Measurements from ENCODE around the gene FAM13A.
"Not testable (repeated sequence)": the region's sequence is repeated elsewhere in the genome, so short reads cannot be mapped to it uniquely, and the experiment has no call there.

FAM13A gene

GRCh38 chr4:88955580-88956380 is 101.2 kb downstream of the FAM13A start:
- no peak for DNase-seq

GRCh38 chr4:88953400-88953799 is 103.6 kb downstream of the FAM13A start:
- DNase-seq, result peak; percentile 81

GRCh38 chr4:88952081-88952480 is 104.9 kb downstream of the FAM13A start:
- DNase-seq, result no peak

GRCh38 chr4:88949605-88950004 is 107.4 kb downstream of the FAM13A start:
- peak; percentile 53 for DNase-seq

- DNase-seq, result no peak
These were observed 116.5 kb downstream of the FAM13A start for GRCh38 chr4:88940506-88940905.

- no peak for DNase-seq
These were observed 117.3 kb downstream of the FAM13A start for GRCh38 chr4:88939697-88940096.

- DNase-seq, result no peak
These were observed 118.8 kb downstream of the FAM13A start for GRCh38 chr4:88938138-88938537.

- no peak for DNase-seq
These were observed 119.9 kb downstream of the FAM13A start for GRCh38 chr4:88937081-88937480.

GRCh38 chr4:88933414-88934160 is 123.4 kb downstream of the FAM13A start:
- no peak for DNase-seq

- DNase-seq, result no peak
These were observed 128.1 kb downstream of the FAM13A start for GRCh38 chr4:88928852-88929251.

GRCh38 chr4:88927420-88927819 is 129.6 kb downstream of the FAM13A start:
- no peak for DNase-seq

GRCh38 chr4:88919056-88919455 is 137.9 kb downstream of the FAM13A start:
- DNase-seq, result no peak

GRCh38 chr4:88913181-88913580 is 143.8 kb downstream of the FAM13A start:
- DNase-seq, result not testable (repeated sequence)

- no peak for DNase-seq
These were observed 145.5 kb downstream of the FAM13A start for GRCh38 chr4:88911246-88912212.

GRCh38 chr4:88910101-88910500 is 146.9 kb downstream of the FAM13A start:
- no peak for DNase-seq

GRCh38 chr4:88908521-88908920 is 148.5 kb downstream of the FAM13A start:
- DNase-seq, result no peak

GRCh38 chr4:88908003-88908402 is 149.0 kb downstream of the FAM13A start:
- no peak for DNase-seq

GRCh38 chr4:88907478-88907877 is 149.5 kb downstream of the FAM13A start:
- DNase-seq, result no peak

- not testable (repeated sequence) for DNase-seq
These were observed 152.7 kb downstream of the FAM13A start for GRCh38 chr4:88904240-88904639.

GRCh38 chr4:88900432-88900831 is 156.6 kb downstream of the FAM13A start:
- no peak for DNase-seq

GRCh38 chr4:88897752-88898151 is 159.2 kb downstream of the FAM13A start:
- DNase-seq, result no peak

- no peak for DNase-seq
These were observed 159.8 kb downstream of the FAM13A start for GRCh38 chr4:88897180-88897579.

- no peak for DNase-seq
These were observed 163.0 kb downstream of the FAM13A start for GRCh38 chr4:88893961-88894360.

Measured in OCI-M1 (cell line).